ENCODE measurements around the gene TP53I3.
A peak's percentile ranks its signal among the peaks of the same experiment; 100 is the strongest.

TP53I3 gene

GRCh38 chr2:24088821-24089359 lies 4.3 kb upstream of the TP53I3 start:
- Histone ChIP-seq H3K4me3 (no peak overlapping the region), H3K27ac (no peak overlapping the region)
- no peak for DNase-seq (ENCODE audit: low spot score)
- TF ChIP-seq CTCF (IDR thresholded peaks at IDR 0.05), result no peak

- no peak for DNase-seq (ENCODE audit: low spot score)
- TF ChIP-seq CTCF (IDR thresholded peaks at IDR 0.05), result no peak
- H3K4me3 ChIP-seq, result no peak overlapping the region
- H3K27ac ChIP-seq, result no peak overlapping the region
Observed at GRCh38 chr2:24087032-24087431, 2.4 kb upstream of the TP53I3 start.

- no peak for DNase-seq (ENCODE audit: low spot score)
- no peak for TF ChIP-seq CTCF (IDR thresholded peaks at IDR 0.05)
- Histone ChIP-seq H3K4me3 (no peak overlapping the region), H3K27ac (no peak overlapping the region)
Observed at GRCh38 chr2:24086241-24086640, 1.6 kb upstream of the TP53I3 start.

- Histone ChIP-seq H3K4me3 (peak overlapping the region; percentile 81), H3K27ac (peak overlapping the region; percentile 81 to 97)
- DNase-seq (ENCODE audit: low spot score), result no peak
- TF ChIP-seq CTCF (IDR thresholded peaks at IDR 0.05), result no peak
Observed at GRCh38 chr2:24085200-24085489, 511 bp upstream of the TP53I3 start.

GRCh38 chr2:24083567-24084385 lies 858 bp downstream of the TP53I3 start:
- peak overlapping the region; percentile 81 for H3K4me3 ChIP-seq
- no peak for TF ChIP-seq CTCF (IDR thresholded peaks at IDR 0.05)
- no peak for DNase-seq (ENCODE audit: low spot score)
- peak overlapping the region; percentile 81 to 97 for H3K27ac ChIP-seq

- TF ChIP-seq CTCF (IDR thresholded peaks at IDR 0.05), result no peak
- H3K27ac ChIP-seq, result peak overlapping the region; percentile 81 to 97
- peak overlapping the region; percentile 81 for H3K4me3 ChIP-seq
- DNase-seq (ENCODE audit: low spot score), result peak; percentile 62
Observed at GRCh38 chr2:24082787-24083566, 1.7 kb downstream of the TP53I3 start.

All from coronary artery (tissue), 2 donors.